ENCODE measurements around the gene NFATC2. TPM values are rescaled to one million over a fixed set of nuclear protein-coding genes. Genes with fewer than 3 reads are reported as not detected.

Gene NFATC2
- total RNA-seq, 1 donor from 2014 or later: 1.9 TPM

GRCh38 chr20:51473771-51474170 is 68.7 kb downstream of the NFATC2 start:
- no peak for TF ChIP-seq CTCF (conservative IDR thresholded peaks at IDR 0.05)
- no peak overlapping the region for H3K27ac Mint-ChIP-seq (ENCODE audit: unreplicated experiment)
- H3K27me3 Mint-ChIP-seq (ENCODE audit: low read depth): no peaks in the 10 kb centered on the region
- no peak overlapping the region for H3K4me3 Mint-ChIP-seq
- peaks cover 5% of the 10 kb centered on the region for H3K9me3 Mint-ChIP-seq
- H3K4me1 Mint-ChIP-seq: peaks cover 10% of the 10 kb centered on the region
- no peaks in the 10 kb centered on the region for H3K36me3 Mint-ChIP-seq (ENCODE audit: low read depth)
- no peak for DNase-seq (ENCODE audit: low read depth, low spot score)

- Mint-ChIP-seq H3K36me3 (ENCODE audit: low read depth) (no peaks in the 10 kb centered on the region), H3K27ac (ENCODE audit: unreplicated experiment) (no peak overlapping the region), H3K27me3 (ENCODE audit: low read depth) (no peaks in the 10 kb centered on the region), H3K9me3 (peaks cover 2% of the 10 kb centered on the region), H3K4me3 (no peak overlapping the region), H3K4me1 (peaks cover 10% of the 10 kb centered on the region)
- no peak for DNase-seq (ENCODE audit: low read depth, low spot score)
- no peak for TF ChIP-seq CTCF (conservative IDR thresholded peaks at IDR 0.05)
These were observed 69.3 kb downstream of the NFATC2 start for GRCh38 chr20:51473256-51473655.

GRCh38 chr20:51470907-51471411 is 71.6 kb downstream of the NFATC2 start:
- Mint-ChIP-seq H3K27me3 (ENCODE audit: low read depth) (no peaks in the 10 kb centered on the region), H3K36me3 (ENCODE audit: low read depth) (no peaks in the 10 kb centered on the region), H3K27ac (ENCODE audit: unreplicated experiment) (no peak overlapping the region), H3K4me3 (no peak overlapping the region), H3K4me1 (peaks cover 10% of the 10 kb centered on the region), H3K9me3 (no peaks in the 10 kb centered on the region)
- DNase-seq (ENCODE audit: low read depth, low spot score): no peak
- no peak for TF ChIP-seq CTCF (conservative IDR thresholded peaks at IDR 0.05)

GRCh38 chr20:51470499-51470820 is 72.1 kb downstream of the NFATC2 start:
- H3K4me3 Mint-ChIP-seq: no peak overlapping the region
- H3K4me1 Mint-ChIP-seq: peaks cover 10% of the 10 kb centered on the region
- no peaks in the 10 kb centered on the region for H3K27me3 Mint-ChIP-seq (ENCODE audit: low read depth)
- no peak for TF ChIP-seq CTCF (conservative IDR thresholded peaks at IDR 0.05)
- no peaks in the 10 kb centered on the region for H3K9me3 Mint-ChIP-seq
- no peak for DNase-seq (ENCODE audit: low read depth, low spot score)
- no peaks in the 10 kb centered on the region for H3K36me3 Mint-ChIP-seq (ENCODE audit: low read depth)
- H3K27ac Mint-ChIP-seq (ENCODE audit: unreplicated experiment): no peak overlapping the region

GRCh38 chr20:51469578-51470498 is 72.7 kb downstream of the NFATC2 start:
- H3K4me1 Mint-ChIP-seq: peaks cover 10% of the 10 kb centered on the region
- no peaks in the 10 kb centered on the region for H3K36me3 Mint-ChIP-seq (ENCODE audit: low read depth)
- no peak overlapping the region for H3K27ac Mint-ChIP-seq (ENCODE audit: unreplicated experiment)

More at GRCh38 chr20:51469578-51470498, 72.7 kb downstream of the NFATC2 start:
- no peaks in the 10 kb centered on the region for H3K27me3 Mint-ChIP-seq (ENCODE audit: low read depth)
- no peak for TF ChIP-seq CTCF (conservative IDR thresholded peaks at IDR 0.05)
- H3K4me3 Mint-ChIP-seq: no peak overlapping the region
- no peaks in the 10 kb centered on the region for H3K9me3 Mint-ChIP-seq
- no peak for DNase-seq (ENCODE audit: low read depth, low spot score)
